Thyroid gland (tissue), 4 donors: Measurements from ENCODE around the gene PLEKHA3.

Experiments used
- POLR2A ChIP-seq, 2 donors: fragments of 450-650 bp; IDR thresholded peaks; one replicate each; pipeline ENCODE4 v1.6.1; 2017; ENCODE audit warnings: antibody characterized with exemption in 2 of 2, mild to moderate bottlenecking in 2 of 2, moderate library complexity in 1 of 2
- TF ChIP-seq, protein P1 (sequence below), 6 experiments: fragments of 200-600 bp in 3 of 6; fragments of 450-650 bp in 3 of 6; sonication (generic) in 3 of 6; IDR thresholded peaks; one replicate each; pipeline ENCODE4 v1.5.1; 2016 to 2019; ENCODE audit warnings: antibody characterized with exemption in 6 of 6, mild to moderate bottlenecking in 2 of 6, inconsistent platforms in 1 of 6, moderate library complexity in 1 of 6

DNA sequence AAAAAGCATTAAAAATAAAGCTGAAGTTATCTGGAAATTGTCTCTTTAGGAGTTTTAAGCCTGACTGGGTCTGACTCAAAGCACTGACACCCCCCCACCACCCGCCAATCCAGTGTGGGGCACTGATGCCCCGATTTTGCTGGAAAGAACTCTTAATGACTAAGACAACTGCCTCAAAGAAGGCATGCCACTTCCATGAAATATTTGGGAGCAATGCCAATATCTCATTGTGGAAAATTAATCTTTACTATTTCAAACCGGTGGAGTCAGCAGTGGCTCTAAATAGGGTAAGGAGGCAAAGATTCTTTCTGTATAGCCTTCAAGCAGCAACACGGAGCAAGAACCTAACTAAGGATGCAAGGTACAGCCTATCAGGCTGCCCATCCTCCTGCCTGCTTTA, 6.3 kb upstream of the PLEKHA3 start:
- TF ChIP-seq POLR2A (IDR thresholded peaks at IDR 0.05): no peak
- TF ChIP-seq, protein P1, sequence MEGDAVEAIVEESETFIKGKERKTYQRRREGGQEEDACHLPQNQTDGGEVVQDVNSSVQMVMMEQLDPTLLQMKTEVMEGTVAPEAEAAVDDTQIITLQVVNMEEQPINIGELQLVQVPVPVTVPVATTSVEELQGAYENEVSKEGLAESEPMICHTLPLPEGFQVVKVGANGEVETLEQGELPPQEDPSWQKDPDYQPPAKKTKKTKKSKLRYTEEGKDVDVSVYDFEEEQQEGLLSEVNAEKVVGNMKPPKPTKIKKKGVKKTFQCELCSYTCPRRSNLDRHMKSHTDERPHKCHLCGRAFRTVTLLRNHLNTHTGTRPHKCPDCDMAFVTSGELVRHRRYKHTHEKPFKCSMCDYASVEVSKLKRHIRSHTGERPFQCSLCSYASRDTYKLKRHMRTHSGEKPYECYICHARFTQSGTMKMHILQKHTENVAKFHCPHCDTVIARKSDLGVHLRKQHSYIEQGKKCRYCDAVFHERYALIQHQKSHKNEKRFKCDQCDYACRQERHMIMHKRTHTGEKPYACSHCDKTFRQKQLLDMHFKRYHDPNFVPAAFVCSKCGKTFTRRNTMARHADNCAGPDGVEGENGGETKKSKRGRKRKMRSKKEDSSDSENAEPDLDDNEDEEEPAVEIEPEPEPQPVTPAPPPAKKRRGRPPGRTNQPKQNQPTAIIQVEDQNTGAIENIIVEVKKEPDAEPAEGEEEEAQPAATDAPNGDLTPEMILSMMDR (IDR thresholded peaks at IDR 0.05): no peak
